ENCODE measurements around the gene SIGLEC5. TPM values are rescaled to one million over a fixed set of nuclear protein-coding genes. Genes with fewer than 3 reads are reported as not detected.

Gene SIGLEC5
- total RNA-seq, 4 donors from 2014 or later: 0.67 to 0.94 TPM; not detected in 2

DNA sequence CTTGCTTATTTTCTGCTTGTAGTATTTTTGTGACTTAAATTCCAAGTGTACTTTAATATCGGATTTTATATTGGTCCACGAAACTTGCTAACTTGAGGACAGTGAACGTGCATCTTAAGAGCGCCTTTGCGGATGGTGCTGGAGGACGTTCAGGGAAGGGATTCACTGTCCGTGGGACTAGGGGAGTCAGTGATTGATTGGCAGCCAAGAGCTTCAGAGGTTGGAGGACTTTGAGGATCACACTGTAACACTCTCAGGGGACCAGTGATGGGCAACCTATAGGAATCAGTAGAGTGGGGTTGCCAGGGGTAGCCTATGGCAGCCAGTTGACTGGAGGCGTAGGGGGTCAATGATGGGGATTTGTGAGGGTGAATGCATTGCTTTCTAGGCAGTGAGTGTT is 58.6 kb downstream of the SIGLEC5 start:
- peaks cover 0 to 35% (median 12%) of the 10 kb centered on the region in 3 donors for H3K4me1 ChIP-seq
- peaks cover 2% of the 10 kb centered on the region for H3K27me3 ChIP-seq
- peaks cover 0 to 33% of the 10 kb centered on the region in 2 donors for H3K36me3 ChIP-seq
- TF ChIP-seq POLR2AphosphoS5 (IDR thresholded peaks at IDR 0.05) (no peak), POLR2A (IDR thresholded peaks at IDR 0.05) (no peak), EP300 (IDR thresholded peaks at IDR 0.05) (no peak)
- TF ChIP-seq, protein P1, sequence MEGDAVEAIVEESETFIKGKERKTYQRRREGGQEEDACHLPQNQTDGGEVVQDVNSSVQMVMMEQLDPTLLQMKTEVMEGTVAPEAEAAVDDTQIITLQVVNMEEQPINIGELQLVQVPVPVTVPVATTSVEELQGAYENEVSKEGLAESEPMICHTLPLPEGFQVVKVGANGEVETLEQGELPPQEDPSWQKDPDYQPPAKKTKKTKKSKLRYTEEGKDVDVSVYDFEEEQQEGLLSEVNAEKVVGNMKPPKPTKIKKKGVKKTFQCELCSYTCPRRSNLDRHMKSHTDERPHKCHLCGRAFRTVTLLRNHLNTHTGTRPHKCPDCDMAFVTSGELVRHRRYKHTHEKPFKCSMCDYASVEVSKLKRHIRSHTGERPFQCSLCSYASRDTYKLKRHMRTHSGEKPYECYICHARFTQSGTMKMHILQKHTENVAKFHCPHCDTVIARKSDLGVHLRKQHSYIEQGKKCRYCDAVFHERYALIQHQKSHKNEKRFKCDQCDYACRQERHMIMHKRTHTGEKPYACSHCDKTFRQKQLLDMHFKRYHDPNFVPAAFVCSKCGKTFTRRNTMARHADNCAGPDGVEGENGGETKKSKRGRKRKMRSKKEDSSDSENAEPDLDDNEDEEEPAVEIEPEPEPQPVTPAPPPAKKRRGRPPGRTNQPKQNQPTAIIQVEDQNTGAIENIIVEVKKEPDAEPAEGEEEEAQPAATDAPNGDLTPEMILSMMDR (IDR thresholded peaks at IDR 0.05): no peak
- peak overlapping the region in 3 of 4 donors; percentile 82 to 84 (median 82) for H3K27ac ChIP-seq
- no peak for ATAC-seq
- 4 to 10% methylated on average over 5 to 6 of the region's 8 CpGs for WGBS, 2 donors (ENCODE audit: low coverage in 1 of 2)
- peak overlapping the region; percentile 79 to 99 for H3K4me3 ChIP-seq
- H3K9me3 ChIP-seq: no peaks in the 10 kb centered on the region

DNA sequence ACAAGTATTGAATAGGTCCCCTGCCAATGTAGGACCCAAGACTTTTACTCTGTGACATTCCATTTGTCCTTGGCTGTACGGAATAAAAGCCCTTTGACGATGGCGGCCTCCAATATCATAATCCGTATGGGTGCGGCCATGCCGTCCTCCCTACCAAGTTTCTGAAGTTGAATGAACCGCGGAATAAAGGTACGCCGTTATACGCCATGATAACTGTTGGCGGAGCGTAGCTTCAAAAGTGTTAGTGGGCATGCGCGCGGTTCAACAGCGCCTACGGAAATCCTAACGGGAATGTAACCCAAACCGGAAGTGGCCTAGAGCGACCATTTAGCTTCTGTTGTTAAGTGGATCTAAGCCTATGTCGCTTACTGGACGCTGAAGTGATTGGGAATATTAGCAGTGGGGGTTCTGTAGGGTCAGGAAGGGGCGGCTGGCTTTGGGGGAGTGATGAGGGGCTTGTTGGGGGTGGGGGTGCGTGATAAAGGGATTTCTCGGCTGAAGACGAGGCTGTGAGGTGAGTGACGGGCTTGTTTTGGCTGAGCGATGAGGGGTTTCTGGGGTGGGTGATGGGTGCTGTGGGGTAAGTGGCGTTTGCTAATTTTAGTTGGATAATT is 59.1 kb downstream of the SIGLEC5 start, which contains the start of gene ZNF175:
Gene ZNF175, plus strand, starts transcription at position 322 of the 614 bp plus-strand sequence. CDS start 2,047 bp downstream, outside the sequence.
- Histone ChIP-seq H3K4me1 (peaks cover 0 to 35% (median 12%) of the 10 kb centered on the region in 3 donors), H3K27me3 (peaks cover 7% of the 10 kb centered on the region), H3K9me3 (no peaks in the 10 kb centered on the region), H3K4me3 (peak within 1 kb of the TSS; percentile 79 to 99), H3K27ac (peak within 1 kb of the TSS; percentile 82 to 84 (median 83)), H3K36me3 (peaks cover 0 to 28% of the 10 kb centered on the region in 2 donors)
- peak; percentile 99 for ATAC-seq
- peak; percentile 37 for TF ChIP-seq POLR2AphosphoS5 (IDR thresholded peaks at IDR 0.05)
- TF ChIP-seq POLR2A (IDR thresholded peaks at IDR 0.05): no peak
- 0% methylated on average over 7 to 10 of the region's 30 CpGs for WGBS, 2 donors (ENCODE audit: low coverage in 1 of 2)

DNA sequence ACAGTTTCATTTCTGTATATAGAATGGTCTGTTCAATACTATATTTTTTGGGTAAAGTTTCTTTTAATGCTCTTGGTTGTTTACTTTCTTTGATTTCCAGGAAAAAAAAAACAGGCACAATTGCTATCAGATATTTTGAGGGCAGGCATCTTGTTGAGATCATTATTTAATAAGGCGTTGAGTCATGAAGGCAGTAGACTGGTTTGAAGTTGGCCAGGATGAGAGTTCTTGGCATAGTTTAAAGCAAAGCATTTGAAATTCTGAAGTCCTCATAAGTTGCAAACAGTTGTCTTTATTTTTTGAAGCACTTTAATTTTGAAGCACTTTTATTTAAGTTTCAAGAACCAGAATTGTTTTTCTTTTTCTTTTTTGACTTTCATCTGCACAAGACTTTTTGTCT is 61.7 kb downstream of the SIGLEC5 start:
- Histone ChIP-seq H3K27ac (no peak overlapping the region), H3K4me1 (peaks cover 0 to 26% (median 12%) of the 10 kb centered on the region in 3 donors), H3K27me3 (peaks cover 32% of the 10 kb centered on the region), H3K36me3 (peaks cover 0 to 5% of the 10 kb centered on the region in 2 donors), H3K4me3 (no peak overlapping the region), H3K9me3 (no peaks in the 10 kb centered on the region)
- no peak for ATAC-seq
- WGBS, 2 donors (ENCODE audit: low coverage in 1 of 2): 73 to 83% methylated on average over 1 of the region's 1 CpG
- TF ChIP-seq, protein P1 (IDR thresholded peaks at IDR 0.05): no peak
- TF ChIP-seq POLR2AphosphoS5 (IDR thresholded peaks at IDR 0.05) (no peak), EP300 (IDR thresholded peaks at IDR 0.05) (no peak), POLR2A (IDR thresholded peaks at IDR 0.05) (no peak)

DNA sequence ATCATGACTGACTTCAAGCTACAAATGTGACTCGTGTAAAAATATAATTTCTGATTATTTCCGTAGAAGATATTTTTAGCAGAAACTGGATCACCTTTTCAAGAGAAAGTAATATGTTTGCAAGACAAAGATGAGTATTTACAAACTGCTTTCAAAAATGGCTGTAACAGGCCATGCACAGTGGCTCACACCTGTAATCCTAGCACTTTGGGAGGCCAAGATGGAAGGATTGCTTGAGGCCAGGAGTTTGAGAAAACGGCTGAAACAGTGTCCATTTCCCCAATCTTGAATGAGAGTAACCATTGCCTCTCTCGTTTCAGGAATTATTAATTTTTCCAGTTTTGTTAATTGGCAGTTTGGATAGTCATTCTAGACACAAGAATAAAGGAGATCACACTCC is 62.6 kb downstream of the SIGLEC5 start:
- 73 to 82% methylated on average over 4 of the region's 4 CpGs for WGBS, 2 donors (ENCODE audit: low coverage in 1 of 2)
- ATAC-seq: no peak
- peaks cover 0 to 17% (median 10%) of the 10 kb centered on the region in 3 donors for H3K4me1 ChIP-seq
- H3K4me3 ChIP-seq: no peak overlapping the region
- H3K9me3 ChIP-seq: no peaks in the 10 kb centered on the region
- no peak for TF ChIP-seq POLR2A (IDR thresholded peaks at IDR 0.05)
- TF ChIP-seq POLR2AphosphoS5 (IDR thresholded peaks at IDR 0.05): no peak
- peaks cover 41% of the 10 kb centered on the region for H3K27me3 ChIP-seq
- H3K27ac ChIP-seq: no peak overlapping the region
- no peaks in the 10 kb centered on the region for H3K36me3 ChIP-seq

DNA sequence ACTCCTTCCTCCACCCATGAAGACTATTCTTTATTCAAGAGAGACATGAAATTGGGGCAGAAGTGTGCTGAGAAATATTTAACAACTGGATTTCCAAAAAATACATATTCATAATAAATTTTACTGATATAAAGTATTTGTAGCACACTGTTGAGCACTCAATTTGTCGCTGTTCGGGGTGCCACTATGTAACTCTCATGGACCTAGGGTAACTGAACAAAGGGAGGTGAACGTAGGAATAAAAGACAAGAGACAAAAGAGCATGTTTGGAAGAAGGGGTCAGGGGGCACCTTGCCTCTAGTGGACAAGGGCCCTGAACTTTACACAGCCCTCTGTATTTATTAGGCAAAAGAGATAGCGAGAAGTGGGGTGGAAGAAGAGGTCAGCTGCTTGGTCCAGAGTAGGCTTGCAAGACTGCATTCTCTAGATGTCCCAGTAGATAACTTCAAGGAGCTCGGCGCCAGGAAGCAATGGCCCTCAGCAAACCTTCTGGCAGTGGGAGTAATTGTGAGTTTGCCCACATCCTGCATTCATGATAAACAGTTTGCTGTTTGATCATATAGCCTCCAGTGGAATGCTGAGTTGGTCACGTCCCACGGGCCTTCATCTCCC is 63.6 kb downstream of the SIGLEC5 start:
- no peak for ATAC-seq
- Histone ChIP-seq H3K4me3 (no peak overlapping the region), H3K4me1 (peaks cover 0 to 7% (median 0%) of the 10 kb centered on the region in 3 donors), H3K36me3 (no peaks in the 10 kb centered on the region), H3K27me3 (peaks cover 44% of the 10 kb centered on the region), H3K27ac (no peak overlapping the region), H3K9me3 (no peaks in the 10 kb centered on the region)
- TF ChIP-seq EP300 (IDR thresholded peaks at IDR 0.05): no peak
- TF ChIP-seq, protein P1 (IDR thresholded peaks at IDR 0.05): no peak
- TF ChIP-seq POLR2AphosphoS5 (IDR thresholded peaks at IDR 0.05): no peak
- no peak for TF ChIP-seq POLR2A (IDR thresholded peaks at IDR 0.05)
- 70 to 73% methylated on average over 2 to 8 of the region's 8 CpGs for WGBS, 2 donors (ENCODE audit: low coverage in 1 of 2)

Data from gastroesophageal sphincter (tissue), 4 donors.